ENCODE data around the gene PIP5KL1.

PIP5KL1 gene

DNA sequence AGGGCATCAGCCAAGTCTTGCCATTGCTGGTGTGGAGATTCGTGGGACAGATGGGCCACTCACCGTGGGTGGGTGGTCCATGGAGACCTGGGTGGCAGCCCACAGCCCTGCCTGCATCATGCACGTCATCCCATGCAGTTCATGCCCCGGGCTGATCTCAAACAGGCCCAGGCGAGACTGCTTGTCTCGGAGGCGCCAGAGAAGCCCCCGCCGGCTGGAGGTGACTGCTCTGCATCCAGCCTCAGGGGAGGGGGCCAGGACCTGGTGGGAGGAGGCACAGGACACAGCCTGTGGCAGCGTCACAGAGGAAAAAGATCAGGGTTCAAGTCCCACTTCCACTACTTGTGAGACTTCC is 975 bp downstream of the PIP5KL1 start:
- no peak for DNase-seq (ENCODE audit: low spot score)

DNA sequence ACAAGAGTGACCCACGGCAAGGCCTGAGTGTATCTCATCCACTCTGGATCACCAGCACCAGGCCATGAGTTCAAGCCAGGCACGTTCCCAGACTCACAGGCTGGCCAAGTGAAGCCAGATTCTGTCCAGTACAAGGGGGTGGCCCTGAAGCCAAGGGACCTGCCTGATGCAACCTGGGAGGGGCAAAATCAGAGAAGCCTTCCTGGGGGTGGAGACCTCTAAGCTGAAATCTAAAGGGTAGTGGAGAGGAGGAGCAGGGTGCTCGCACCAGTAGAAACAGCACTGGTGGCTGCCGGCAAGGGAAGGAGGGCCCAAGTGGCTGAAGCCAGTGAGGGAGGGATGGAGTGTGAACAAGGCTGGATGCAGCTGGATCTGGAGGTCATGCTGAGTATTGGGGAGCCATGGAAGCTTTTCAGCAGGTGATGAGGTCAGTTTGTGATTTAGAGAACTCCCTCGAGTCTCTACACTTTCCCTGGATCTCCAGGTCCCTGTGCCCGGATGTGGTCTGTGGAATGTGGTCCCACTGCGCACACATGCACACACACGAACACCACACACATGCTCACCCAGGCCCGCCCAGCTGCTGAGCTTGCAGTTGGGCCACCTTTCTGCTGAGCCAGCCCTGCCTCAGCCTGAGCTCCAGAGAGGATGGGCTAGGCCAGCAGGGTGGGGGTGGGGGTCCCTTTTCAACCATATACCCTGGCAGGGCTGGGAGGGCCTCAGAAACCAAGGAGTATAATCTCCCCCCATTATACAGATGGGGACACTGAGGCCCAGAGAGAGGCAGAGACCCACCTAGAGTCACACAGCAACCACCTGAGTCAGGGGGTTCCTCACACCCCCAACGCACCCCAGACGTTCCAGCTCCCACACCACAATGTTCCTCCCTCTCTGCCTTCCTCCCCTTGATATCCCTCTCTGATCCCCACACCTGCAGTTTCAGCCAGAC is 1.6 kb downstream of the PIP5KL1 start:
- DNase-seq (ENCODE audit: low spot score) = no peak

DNA sequence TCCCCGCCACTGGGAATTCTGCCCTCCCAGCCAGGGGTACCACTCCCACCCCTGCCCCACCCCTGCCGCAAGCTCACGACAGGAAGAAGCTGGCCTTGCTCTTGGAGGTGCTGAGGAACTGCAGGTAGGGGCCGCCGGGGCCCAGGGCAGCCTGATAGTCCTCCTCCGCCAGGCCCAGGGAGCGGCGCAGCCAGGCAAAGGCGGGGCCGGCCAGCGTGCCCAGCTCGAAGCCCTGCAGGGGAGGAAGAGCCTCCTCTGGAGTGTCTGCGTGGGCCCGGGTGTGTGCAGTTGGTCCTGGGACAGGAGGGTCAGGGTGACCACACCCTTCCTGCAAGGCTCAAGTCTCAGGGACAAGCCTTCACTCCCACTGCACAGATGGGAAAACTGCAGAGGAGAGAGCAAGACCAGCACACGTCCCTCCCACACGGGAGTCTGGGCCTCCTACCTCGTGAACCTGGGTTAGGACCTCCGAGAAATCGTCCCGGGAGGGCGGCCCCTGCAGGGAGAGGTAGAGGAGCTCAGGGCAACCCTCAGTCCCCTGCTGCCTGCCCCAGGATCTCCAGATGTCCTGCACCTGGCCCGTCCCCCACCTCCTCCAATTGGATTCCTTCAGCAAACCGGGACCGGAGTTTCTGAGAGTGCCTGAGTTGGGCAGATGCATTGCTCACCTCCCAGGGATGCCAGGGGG is 2.4 kb downstream of the PIP5KL1 start:
- DNase-seq (ENCODE audit: low spot score) = no peak

DNA sequence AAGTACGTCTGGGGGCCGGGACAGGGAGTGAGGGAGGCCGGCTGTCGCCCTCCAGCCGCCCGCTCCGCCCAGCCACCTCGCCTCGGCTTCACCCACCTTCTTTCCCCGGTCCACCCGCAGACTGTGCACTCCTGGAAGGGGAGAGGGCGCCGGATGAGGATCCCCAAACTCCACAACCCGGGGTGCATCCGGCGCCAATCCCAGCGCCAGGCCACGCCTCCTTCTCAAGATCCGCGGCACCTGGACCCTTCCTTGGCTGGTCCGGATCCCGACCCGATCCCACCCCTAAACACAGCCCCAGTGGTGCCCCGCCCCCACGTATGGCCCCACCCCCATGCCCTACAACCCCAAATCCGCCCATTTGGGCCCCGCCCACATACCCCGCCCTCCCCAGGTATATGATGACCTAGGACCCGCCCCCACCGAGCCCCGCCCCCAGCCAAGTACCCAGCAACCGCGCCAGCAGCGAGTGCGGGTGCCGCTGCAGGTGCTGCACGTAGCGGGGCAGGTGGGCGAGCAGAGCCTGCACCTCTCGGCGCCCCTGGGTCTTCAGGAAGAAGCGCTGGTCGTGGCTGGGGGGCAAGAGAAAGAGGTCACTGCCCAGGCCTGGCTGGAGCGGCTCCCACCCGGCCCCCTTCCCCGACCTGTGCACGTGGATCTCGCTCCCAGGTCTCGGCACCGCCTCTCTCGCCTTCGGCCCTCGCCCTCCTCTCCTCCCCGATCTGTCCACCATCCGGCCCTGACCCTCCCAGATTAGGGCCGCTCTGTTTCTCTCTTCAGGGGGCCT is 3.2 kb downstream of the PIP5KL1 start:
- DNase-seq (ENCODE audit: low spot score) = peak; percentile 73

DNA sequence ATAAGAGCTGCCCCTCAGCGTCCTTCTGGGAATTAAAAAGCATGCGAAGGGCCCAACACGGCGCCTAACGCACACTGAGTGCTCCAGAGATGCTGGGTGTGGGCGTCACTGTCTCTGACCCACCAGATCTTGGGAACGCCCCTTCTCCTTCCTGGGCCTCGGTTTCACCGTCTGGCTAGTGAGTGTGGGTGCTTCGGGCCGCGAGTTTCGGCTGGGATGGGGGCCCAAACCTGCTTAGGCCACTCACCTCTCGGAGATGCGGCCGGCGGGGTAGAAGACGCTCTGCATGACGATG is 3.7 kb downstream of the PIP5KL1 start:
- no peak for DNase-seq (ENCODE audit: low spot score)

DNA sequence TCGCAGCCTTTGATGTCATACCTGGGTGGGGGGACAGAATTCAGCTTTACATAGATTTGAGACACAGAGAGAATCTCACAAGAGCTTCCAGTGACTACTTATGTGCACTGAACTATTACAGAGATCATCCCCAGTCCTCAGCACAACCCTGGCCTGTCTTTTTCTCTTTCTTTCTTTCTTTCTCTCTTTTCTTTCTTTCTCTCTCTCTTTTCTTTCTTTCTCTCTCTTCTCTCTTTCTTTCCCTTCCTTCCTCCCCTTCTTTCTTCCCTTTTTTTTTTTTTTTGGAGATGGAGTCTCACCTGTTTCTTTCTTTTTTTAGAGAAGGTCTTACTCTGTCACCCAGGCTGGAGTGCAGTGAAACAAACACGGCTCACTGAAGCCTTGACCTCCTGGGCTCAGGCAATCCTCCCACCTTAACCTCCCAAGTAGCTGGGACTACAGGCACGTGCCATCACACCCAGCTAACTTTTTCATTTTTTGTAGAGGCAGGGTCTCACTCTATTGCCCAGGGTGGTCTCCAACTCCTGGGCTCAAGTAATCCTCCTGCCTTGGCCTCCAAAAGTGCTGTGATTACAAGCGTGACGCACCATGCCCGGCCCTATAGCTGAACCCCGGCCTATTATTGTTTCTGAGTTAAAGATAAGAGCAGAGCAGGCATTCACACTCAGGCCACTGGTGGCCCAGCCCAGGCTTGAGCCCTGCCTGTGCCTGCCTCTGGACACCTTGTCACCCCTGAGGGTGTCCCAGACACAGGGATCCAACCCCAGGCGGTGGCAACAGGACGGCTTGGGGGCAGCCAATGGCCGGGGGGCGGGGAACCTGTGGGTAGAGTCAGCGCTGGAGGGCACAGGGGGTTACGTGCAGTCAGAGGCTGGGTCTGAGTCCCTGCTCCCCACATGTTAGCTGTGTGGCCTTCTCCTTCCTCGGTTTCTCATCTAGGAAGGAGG is 4.3 kb downstream of the PIP5KL1 start:
- no peak for DNase-seq (ENCODE audit: low spot score)

DNA sequence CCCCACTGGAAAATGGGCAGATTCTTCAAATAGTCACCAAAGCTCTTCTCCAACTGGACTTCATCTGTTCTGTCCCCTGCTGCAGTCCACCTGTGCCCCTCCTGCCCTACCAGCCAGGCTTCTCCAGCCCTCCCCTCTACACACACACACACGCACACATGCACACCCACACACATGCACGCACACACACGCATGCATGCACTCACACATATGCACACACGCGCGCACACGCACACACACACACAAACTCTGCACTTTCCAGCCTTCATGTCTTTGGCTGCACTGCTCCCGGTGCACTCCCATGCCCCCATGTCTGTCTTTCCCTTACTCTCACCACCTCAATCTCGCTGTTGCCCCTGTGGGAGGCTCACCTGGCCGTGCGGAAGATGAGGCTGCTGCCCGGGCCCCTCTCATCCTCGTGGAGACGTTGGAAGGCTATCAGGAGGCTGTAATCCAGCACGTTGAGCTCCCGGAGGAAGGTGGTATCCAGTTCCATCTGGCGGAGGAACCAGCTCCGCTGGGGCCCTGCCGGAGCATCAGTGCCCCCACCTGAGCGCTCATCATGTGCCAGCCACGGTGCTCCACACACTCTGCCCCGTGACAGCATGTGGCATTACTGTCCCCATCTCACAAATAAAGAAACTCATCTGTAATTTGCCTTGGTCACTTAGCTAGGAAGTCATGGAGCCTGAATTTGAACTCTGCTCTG is 5.7 kb downstream of the PIP5KL1 start:
- DNase-seq (ENCODE audit: low spot score) = no peak

DNA sequence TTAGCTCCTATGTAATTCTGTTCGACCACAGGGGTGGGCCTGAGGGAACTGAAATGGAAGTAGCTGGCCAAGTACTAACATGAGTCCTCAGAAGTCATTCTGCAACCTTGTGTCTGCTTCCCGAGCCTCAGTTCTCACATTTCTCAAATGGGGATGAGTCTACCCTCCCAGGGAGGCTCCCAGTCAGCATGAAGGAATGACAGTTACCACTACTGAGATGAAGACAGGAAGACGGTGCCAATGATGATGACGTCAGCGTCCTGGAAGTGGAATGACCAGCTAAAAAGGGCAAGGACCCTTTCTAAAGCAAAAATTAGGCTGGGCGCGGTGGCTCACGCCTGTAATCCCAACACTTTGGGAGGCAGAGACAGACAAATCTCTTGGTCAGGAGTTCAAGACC is 6.8 kb downstream of the PIP5KL1 start:
- no peak for DNase-seq (ENCODE audit: low spot score)

DNA sequence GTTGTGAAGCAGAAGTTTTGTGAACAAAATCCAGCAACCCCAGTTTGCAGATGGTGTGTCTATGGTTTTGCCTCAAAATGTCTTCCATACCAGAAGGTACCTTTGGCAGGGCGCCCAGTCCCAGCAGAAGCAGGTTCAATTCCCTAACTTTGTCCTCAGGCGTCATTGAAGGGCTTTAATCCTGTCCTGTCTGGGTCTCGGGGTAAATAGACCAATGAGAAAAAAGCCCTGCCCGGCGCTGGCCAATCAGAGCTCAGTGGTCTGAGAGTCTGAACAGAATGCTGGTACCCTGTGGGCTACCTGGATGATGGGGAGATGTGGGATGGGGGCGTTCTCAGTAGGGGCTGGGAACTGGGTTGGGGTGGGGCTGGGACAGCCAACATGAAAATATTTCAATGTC is 7.5 kb downstream of the PIP5KL1 start:
- DNase-seq (ENCODE audit: low spot score) = no peak

DNA sequence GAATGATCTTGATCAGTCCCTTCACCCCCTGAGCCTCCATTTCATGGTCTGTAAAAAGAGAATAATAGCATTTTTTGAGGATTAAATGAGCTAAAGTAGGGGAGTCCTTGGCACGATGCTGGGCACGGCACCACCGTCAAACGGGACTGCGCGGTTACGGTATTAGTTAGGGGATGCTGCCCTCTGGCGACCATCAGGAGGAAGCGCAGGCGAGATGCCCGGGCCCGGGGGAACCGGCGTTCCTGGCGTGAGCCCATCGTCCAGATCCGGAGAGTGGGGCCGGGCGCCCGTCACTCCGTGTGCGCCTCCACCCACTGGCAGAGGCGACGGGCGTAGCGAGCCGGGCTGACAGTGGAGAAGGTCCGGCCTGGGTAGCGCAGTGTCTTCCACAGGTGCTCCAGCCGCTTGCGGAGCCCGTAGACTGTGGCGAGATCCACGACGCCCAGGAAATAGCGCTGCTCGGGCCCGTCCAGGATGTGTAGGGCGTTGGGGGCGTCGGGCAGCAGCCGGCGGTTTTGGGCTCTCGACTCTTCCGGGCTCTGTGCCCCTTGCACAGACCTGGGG is 8.9 kb downstream of the PIP5KL1 start:
- DNase-seq (ENCODE audit: low spot score) = peak; percentile 82

DNA sequence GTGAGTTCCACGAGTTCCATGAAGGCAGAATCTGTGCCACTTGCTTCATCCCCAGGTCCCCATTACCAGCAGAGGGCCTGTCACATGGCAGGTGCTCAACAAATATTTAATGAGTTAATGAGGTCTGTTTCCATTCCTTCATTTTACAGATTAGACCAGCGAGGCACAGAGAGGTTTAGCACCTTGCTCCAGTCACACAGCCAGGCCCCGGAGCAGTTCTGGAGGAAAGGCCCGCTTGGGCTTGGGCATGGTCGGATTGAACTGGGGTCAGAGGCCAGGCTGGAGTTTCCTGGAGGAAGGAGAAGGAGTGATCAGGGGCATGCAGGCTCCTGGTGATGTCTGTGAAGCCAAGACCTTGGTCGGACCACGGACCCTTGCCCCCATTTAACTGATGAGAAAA is 9.8 kb downstream of the PIP5KL1 start:
- no peak for DNase-seq (ENCODE audit: low spot score)

DNA sequence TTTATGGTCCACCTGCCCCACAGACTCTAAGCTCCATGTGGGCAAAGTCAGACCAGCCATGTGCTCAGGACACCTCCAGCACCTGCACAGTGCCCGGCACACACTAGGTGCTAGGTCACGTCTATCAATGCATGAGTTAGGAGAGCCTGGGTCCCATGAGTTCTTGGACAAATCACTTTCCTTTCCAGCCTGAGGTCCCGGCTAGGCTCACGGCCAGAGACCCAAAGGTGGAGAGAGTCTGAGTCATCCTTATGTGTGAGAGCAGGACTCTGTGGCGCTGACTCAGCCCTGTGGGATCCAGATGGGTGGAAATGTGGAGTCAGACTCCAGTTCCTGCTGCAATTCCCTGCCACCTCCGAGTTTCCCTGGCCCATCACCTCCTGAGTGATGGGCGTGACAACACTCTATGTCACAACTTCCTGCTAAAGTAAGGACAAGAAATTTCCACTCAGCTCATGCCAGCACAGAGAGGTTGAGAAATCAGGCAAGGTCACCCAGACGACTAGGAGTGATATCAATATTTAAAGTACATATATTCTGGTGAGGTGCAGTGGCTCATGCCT is 11.2 kb downstream of the PIP5KL1 start:
- peak; percentile 52 for DNase-seq (ENCODE audit: low spot score)

DNA sequence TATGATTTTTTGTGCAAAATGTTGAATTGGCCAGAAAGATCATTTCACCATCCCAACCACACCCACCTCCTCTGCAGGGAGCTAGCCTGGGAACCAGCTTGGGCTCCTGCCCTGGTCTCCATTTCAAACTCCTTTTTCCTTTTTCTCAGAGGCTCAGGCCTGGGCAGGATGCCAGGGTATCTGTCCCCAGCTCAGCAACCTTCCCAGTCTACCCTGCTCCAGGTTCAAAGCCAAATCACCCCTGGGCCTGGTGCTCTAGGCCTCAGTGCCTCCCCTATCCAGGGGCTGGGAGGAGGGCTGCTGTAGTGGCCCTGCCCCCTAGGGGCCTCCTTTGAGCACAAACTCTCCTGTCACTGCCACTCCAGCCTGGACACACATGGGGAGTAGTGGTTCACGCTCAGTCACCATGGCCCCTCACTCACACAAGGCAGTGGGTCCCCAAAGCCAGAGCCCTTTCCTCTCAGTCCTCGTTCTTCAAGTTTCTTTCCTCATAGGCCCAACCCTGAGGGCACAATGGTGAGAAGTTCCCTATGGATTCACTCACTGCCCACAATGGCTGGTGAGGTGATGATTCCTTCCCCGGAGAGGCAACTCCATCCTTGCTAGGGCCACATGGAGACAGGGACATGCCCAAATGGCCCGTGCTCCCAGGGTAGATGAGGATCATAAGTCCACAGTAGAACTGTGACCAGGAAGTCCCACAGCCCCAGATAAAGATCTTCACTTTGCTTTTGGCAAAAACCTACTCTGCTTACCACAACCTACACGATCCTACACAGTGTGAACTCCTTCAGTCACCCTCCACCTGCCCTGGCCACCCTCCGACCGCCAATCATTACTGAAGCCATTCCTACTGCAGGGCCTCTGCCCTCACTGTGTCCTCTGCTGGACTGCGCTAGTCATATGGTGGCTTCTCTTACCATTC is 12.1 kb downstream of the PIP5KL1 start:
- peak; percentile 65 for DNase-seq (ENCODE audit: low spot score)

DNA sequence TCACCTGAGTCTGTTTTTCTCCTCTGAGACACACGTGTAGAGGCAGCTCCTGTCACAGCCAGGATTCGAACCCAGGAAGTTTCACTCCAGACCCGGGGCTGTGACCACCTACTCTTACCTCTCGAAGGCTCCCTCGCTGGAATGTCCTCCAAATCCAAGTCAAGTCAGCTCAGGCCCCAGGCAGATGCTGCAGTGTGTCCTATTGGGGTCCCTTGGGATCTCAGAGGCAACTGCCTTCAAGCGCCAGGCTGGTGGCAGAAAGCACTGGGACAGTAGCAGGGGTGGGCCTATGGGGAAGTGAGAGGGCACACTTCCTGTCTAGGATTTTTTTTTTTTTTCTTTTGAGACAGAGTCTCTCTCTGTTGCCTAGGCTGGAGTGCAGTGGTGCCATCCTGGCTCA is 13.0 kb downstream of the PIP5KL1 start:
- no peak for DNase-seq (ENCODE audit: low spot score)

DNA sequence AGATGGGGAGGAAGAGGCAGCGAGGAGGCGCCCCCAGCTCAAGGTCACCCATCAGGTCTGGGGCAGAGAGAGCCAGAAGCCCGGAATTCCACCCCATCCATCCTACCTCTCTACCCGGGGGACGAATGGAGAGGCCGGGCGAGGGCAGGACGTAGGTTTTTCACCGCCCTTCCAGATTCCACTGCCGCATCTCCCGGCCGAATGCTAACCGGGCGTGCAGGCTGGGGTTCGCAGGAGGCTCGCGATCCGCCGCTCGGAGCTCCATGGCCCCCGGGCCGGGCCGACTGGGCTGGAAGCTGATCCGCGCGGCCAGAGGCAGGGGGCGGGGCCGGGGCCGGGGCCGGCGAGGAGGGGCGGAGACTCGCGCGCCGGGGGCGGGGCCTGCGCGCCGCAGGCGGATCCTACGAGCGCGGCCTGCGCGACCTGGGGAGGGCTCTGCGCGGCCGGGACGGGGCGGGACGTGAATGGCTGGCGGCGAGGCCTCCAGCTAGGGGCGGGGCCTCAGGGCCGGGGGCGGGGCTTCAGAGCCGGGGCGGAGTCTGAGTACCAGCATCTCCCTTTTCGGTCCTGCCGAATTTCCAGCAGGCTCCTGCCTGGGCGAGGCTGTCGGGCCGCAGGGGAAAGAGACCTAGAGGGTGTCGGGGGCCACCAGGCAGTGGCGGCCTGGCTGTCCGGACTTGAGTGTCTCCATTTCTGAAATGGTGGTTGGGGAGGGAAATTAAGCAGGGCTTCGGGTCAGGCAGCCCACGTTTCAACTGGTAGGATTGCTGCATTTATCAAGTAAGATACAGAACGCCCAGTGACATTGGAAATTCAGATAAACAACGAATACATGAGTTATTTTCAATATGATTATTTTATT is 13.6 kb downstream of the PIP5KL1 start, which contains the start of gene ST6GALNAC4:
ST6GALNAC4 (minus strand) TSS at position 322 of the 862 bp plus-strand sequence. CDS start 622 bp downstream, outside the sequence.
- peak; percentile 95 for DNase-seq (ENCODE audit: low spot score)

DNA sequence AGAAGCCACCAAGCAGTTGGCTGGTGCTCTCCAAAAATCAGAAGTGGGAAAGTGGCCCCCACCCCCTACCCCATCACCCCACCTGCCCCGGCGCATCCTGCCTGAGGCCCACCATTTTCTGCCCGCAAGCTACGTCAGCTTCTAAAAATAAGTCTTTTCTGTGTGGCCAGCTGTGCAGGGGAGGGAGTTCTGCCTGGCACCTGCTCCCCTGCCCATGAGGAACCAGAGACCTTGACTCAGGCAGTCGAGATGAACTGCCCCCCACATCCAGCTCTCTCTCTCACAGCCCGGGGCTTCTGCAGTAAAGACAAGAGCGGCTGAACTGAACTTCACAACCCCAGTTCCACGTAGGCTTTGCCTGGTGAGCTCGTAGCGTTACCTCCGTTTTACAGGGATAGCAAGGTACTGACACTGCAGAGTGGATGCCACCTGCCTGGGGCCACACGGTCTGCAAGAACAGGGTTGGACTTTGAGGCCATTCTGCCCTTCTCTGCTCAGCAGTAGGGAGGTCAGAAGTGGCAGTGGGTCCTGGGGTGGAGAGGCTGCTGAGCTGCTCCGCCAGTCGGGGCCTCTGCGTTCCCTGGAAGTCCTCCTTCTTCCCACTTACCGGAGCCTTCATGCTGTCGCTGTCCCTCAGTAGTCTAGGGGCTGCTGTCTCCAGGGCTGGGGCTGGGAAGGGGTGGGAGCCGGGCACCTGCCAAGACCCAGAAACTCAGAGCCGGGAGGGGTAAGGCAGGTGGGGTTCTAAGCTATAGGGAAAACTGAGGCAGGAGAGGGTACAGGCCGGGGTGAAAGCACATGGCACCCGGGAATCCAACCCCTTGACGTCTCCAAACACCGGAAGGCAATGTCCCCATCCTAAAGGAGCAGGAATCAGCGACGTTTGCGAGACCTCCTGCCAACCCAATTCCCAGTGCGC is 14.5 kb downstream of the PIP5KL1 start:
- peak; percentile 46 for DNase-seq (ENCODE audit: low spot score)

DNA sequence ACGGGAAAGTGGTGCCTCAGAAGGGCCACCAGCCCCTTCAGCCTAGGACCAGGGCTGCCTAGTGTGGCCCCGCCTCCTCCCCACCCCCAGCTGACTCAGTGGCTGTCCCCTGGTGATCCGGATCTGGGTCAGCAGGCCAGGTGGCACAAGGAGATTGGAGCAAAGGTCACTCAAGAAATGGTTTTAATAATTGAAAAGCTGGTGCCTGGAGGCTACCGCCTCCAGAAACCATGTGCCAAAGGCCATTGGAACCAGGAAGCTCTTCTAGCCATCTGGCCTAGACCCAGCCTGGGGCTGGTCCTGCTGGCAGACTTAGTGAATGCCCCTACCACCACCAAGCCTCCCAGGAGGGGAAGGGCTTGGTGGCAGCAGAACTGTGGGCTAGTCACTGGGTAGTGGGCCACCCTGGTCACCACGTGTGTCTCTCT is 15.2 kb downstream of the PIP5KL1 start:
- DNase-seq (ENCODE audit: low spot score) = peak; percentile 79
